VCaP (cell line): ENCODE data around the gene GAL.

Experiments used
- H3K27ac ChIP-seq: fragments of 450-650 bp; 2 replicates; pipeline ENCODE4 v1.5.1; 2017
- CTCF ChIP-seq: fragments of 450-650 bp; conservative IDR thresholded peaks from 2 replicates; pipeline ENCODE4 v1.5.1; 2017; ENCODE audit warnings: mild to moderate bottlenecking, moderate library complexity

The GAL gene

GRCh38 chr11:68687986-68688385 is 3.6 kb downstream of the GAL start:
- no peak for TF ChIP-seq CTCF
- no peak overlapping the region for H3K27ac ChIP-seq

GRCh38 chr11:68688881-68689280 is 4.5 kb downstream of the GAL start:
- no peak for TF ChIP-seq CTCF
- H3K27ac ChIP-seq = no peak overlapping the region

GRCh38 chr11:68689737-68690625 is 5.6 kb downstream of the GAL start:
- H3K27ac ChIP-seq = no peak overlapping the region
- no peak for TF ChIP-seq CTCF

- no peak for TF ChIP-seq CTCF
- no peak overlapping the region for H3K27ac ChIP-seq
These were observed 6.5 kb downstream of the GAL start for GRCh38 chr11:68690671-68691401.

- no peak for TF ChIP-seq CTCF
- no peak overlapping the region for H3K27ac ChIP-seq
These were observed 7.0 kb downstream of the GAL start for GRCh38 chr11:68691402-68691784.

- H3K27ac ChIP-seq = no peak overlapping the region
- TF ChIP-seq CTCF = no peak
These were observed 7.8 kb downstream of the GAL start for GRCh38 chr11:68692115-68692514.

GRCh38 chr11:68692871-68693483 is 8.6 kb downstream of the GAL start:
- no peak overlapping the region for H3K27ac ChIP-seq
- TF ChIP-seq CTCF = no peak
